ENCODE results near the gene DYDC1.

The DYDC1 gene

GRCh38 chr10:80351220-80351619 lies 5.3 kb downstream of the DYDC1 start:
- Histone ChIP-seq H3K9me3 (ENCODE audit: control insufficient read depth in 2 of 2, low read length in 2 of 2) (no peaks in the 10 kb centered on the region), H3K9ac (ENCODE audit: low read depth in 1 of 2, low read length in 2 of 2) (no peak overlapping the region), H3K4me1 (ENCODE audit: control insufficient read depth in 2 of 2, insufficient read depth in 2 of 2, low read length in 2 of 2) (no peaks in the 10 kb centered on the region), H3K27me3 (ENCODE audit: control insufficient read depth in 2 of 2, insufficient read depth in 2 of 2, low read length in 2 of 2) (peaks cover 3 to 4% of the 10 kb centered on the region in 2 donors), H3K4me3 (ENCODE audit: low read length in 2 of 2) (no peak overlapping the region), H3K36me3 (ENCODE audit: control insufficient read depth in 2 of 2, insufficient read depth in 2 of 2, low read length in 2 of 2) (no peaks in the 10 kb centered on the region), H3K27ac (ENCODE audit: low read depth in 2 of 2, low read length in 2 of 2) (no peak overlapping the region)

GRCh38 chr10:80350251-80350650 lies 6.3 kb downstream of the DYDC1 start:
- Histone ChIP-seq H3K27me3 (ENCODE audit: control insufficient read depth in 2 of 2, insufficient read depth in 2 of 2, low read length in 2 of 2) (peaks cover 0 to 3% of the 10 kb centered on the region in 2 donors), H3K36me3 (ENCODE audit: control insufficient read depth in 2 of 2, insufficient read depth in 2 of 2, low read length in 2 of 2) (no peaks in the 10 kb centered on the region), H3K9me3 (ENCODE audit: control insufficient read depth in 2 of 2, low read length in 2 of 2) (no peaks in the 10 kb centered on the region), H3K4me3 (ENCODE audit: low read length in 2 of 2) (no peak overlapping the region), H3K9ac (ENCODE audit: low read depth in 1 of 2, low read length in 2 of 2) (no peak overlapping the region), H3K4me1 (ENCODE audit: control insufficient read depth in 2 of 2, insufficient read depth in 2 of 2, low read length in 2 of 2) (no peaks in the 10 kb centered on the region), H3K27ac (ENCODE audit: low read depth in 2 of 2, low read length in 2 of 2) (no peak overlapping the region)

- no peak overlapping the region for H3K9ac ChIP-seq (ENCODE audit: low read depth in 1 of 2, low read length in 2 of 2)
- H3K36me3 ChIP-seq (ENCODE audit: control insufficient read depth in 2 of 2, insufficient read depth in 2 of 2, low read length in 2 of 2) = no peaks in the 10 kb centered on the region
Observed at GRCh38 chr10:80344912-80345311, 11.6 kb downstream of the DYDC1 start.

GRCh38 chr10:80344276-80344675 lies 12.3 kb downstream of the DYDC1 start:
- Histone ChIP-seq H3K9ac (ENCODE audit: low read depth in 1 of 2, low read length in 2 of 2) (no peak overlapping the region), H3K27ac (ENCODE audit: low read depth in 2 of 2, low read length in 2 of 2) (no peak overlapping the region), H3K27me3 (ENCODE audit: control insufficient read depth in 2 of 2, insufficient read depth in 2 of 2, low read length in 2 of 2) (peaks cover 0 to 1% of the 10 kb centered on the region in 2 donors), H3K4me1 (ENCODE audit: control insufficient read depth in 2 of 2, insufficient read depth in 2 of 2, low read length in 2 of 2) (no peaks in the 10 kb centered on the region), H3K4me3 (ENCODE audit: low read length in 2 of 2) (no peak overlapping the region), H3K36me3 (ENCODE audit: control insufficient read depth in 2 of 2, insufficient read depth in 2 of 2, low read length in 2 of 2) (no peaks in the 10 kb centered on the region), H3K9me3 (ENCODE audit: control insufficient read depth in 2 of 2, low read length in 2 of 2) (no peaks in the 10 kb centered on the region)

More at GRCh38 chr10:80344912-80345311, 11.6 kb downstream of the DYDC1 start:
- H3K9me3 ChIP-seq (ENCODE audit: control insufficient read depth in 2 of 2, low read length in 2 of 2) = no peaks in the 10 kb centered on the region
- H3K27me3 ChIP-seq (ENCODE audit: control insufficient read depth in 2 of 2, insufficient read depth in 2 of 2, low read length in 2 of 2) = peaks cover 0 to 1% of the 10 kb centered on the region in 2 donors
- H3K4me3 ChIP-seq (ENCODE audit: low read length in 2 of 2) = no peak overlapping the region
- H3K27ac ChIP-seq (ENCODE audit: low read depth in 2 of 2, low read length in 2 of 2) = no peak overlapping the region
- no peaks in the 10 kb centered on the region for H3K4me1 ChIP-seq (ENCODE audit: control insufficient read depth in 2 of 2, insufficient read depth in 2 of 2, low read length in 2 of 2)

GRCh38 chr10:80333983-80334382 lies 22.6 kb downstream of the DYDC1 start:
- peaks cover 0 to 2% of the 10 kb centered on the region in 2 donors for H3K27me3 ChIP-seq (ENCODE audit: control insufficient read depth in 2 of 2, insufficient read depth in 2 of 2, low read length in 2 of 2)
- no peak overlapping the region for H3K27ac ChIP-seq (ENCODE audit: low read depth in 2 of 2, low read length in 2 of 2)
- no peaks in the 10 kb centered on the region for H3K9me3 ChIP-seq (ENCODE audit: control insufficient read depth in 2 of 2, low read length in 2 of 2)
- no peak overlapping the region for H3K4me3 ChIP-seq (ENCODE audit: low read length in 2 of 2)
- no peak overlapping the region for H3K9ac ChIP-seq (ENCODE audit: low read depth in 1 of 2, low read length in 2 of 2)
- H3K36me3 ChIP-seq (ENCODE audit: control insufficient read depth in 2 of 2, insufficient read depth in 2 of 2, low read length in 2 of 2) = no peaks in the 10 kb centered on the region
- H3K4me1 ChIP-seq (ENCODE audit: control insufficient read depth in 2 of 2, insufficient read depth in 2 of 2, low read length in 2 of 2) = no peaks in the 10 kb centered on the region

GRCh38 chr10:80324891-80325364 lies 31.6 kb downstream of the DYDC1 start:
- Histone ChIP-seq H3K4me1 (ENCODE audit: control insufficient read depth in 2 of 2, insufficient read depth in 2 of 2, low read length in 2 of 2) (no peaks in the 10 kb centered on the region), H3K9ac (ENCODE audit: low read depth in 1 of 2, low read length in 2 of 2) (no peak overlapping the region), H3K27ac (ENCODE audit: low read depth in 2 of 2, low read length in 2 of 2) (no peak overlapping the region), H3K4me3 (ENCODE audit: low read length in 2 of 2) (no peak overlapping the region), H3K36me3 (ENCODE audit: control insufficient read depth in 2 of 2, insufficient read depth in 2 of 2, low read length in 2 of 2) (no peaks in the 10 kb centered on the region), H3K9me3 (ENCODE audit: control insufficient read depth in 2 of 2, low read length in 2 of 2) (no peaks in the 10 kb centered on the region), H3K27me3 (ENCODE audit: control insufficient read depth in 2 of 2, insufficient read depth in 2 of 2, low read length in 2 of 2) (peaks cover 0 to 3% of the 10 kb centered on the region in 2 donors)

GRCh38 chr10:80324086-80324485 lies 32.5 kb downstream of the DYDC1 start:
- no peaks in the 10 kb centered on the region for H3K9me3 ChIP-seq (ENCODE audit: control insufficient read depth in 2 of 2, low read length in 2 of 2)
- no peak overlapping the region for H3K9ac ChIP-seq (ENCODE audit: low read depth in 1 of 2, low read length in 2 of 2)
- H3K36me3 ChIP-seq (ENCODE audit: control insufficient read depth in 2 of 2, insufficient read depth in 2 of 2, low read length in 2 of 2) = no peaks in the 10 kb centered on the region
- H3K4me1 ChIP-seq (ENCODE audit: control insufficient read depth in 2 of 2, insufficient read depth in 2 of 2, low read length in 2 of 2) = no peaks in the 10 kb centered on the region
- H3K4me3 ChIP-seq (ENCODE audit: low read length in 2 of 2) = no peak overlapping the region
- H3K27me3 ChIP-seq (ENCODE audit: control insufficient read depth in 2 of 2, insufficient read depth in 2 of 2, low read length in 2 of 2) = peaks cover 0 to 3% of the 10 kb centered on the region in 2 donors
- H3K27ac ChIP-seq (ENCODE audit: low read depth in 2 of 2, low read length in 2 of 2) = no peak overlapping the region

GRCh38 chr10:80323311-80323710 lies 33.2 kb downstream of the DYDC1 start:
- H3K36me3 ChIP-seq (ENCODE audit: control insufficient read depth in 2 of 2, insufficient read depth in 2 of 2, low read length in 2 of 2) = no peaks in the 10 kb centered on the region
- peaks cover 0 to 3% of the 10 kb centered on the region in 2 donors for H3K27me3 ChIP-seq (ENCODE audit: control insufficient read depth in 2 of 2, insufficient read depth in 2 of 2, low read length in 2 of 2)
- H3K4me1 ChIP-seq (ENCODE audit: control insufficient read depth in 2 of 2, insufficient read depth in 2 of 2, low read length in 2 of 2) = no peaks in the 10 kb centered on the region
- no peak overlapping the region for H3K27ac ChIP-seq (ENCODE audit: low read depth in 2 of 2, low read length in 2 of 2)
- H3K9ac ChIP-seq (ENCODE audit: low read depth in 1 of 2, low read length in 2 of 2) = no peak overlapping the region
- H3K4me3 ChIP-seq (ENCODE audit: low read length in 2 of 2) = no peak overlapping the region
- no peaks in the 10 kb centered on the region for H3K9me3 ChIP-seq (ENCODE audit: control insufficient read depth in 2 of 2, low read length in 2 of 2)

- H3K36me3 ChIP-seq (ENCODE audit: control insufficient read depth in 2 of 2, insufficient read depth in 2 of 2, low read length in 2 of 2) = no peaks in the 10 kb centered on the region
- no peak overlapping the region for H3K27ac ChIP-seq (ENCODE audit: low read depth in 2 of 2, low read length in 2 of 2)
- no peak overlapping the region for H3K9ac ChIP-seq (ENCODE audit: low read depth in 1 of 2, low read length in 2 of 2)
- H3K27me3 ChIP-seq (ENCODE audit: control insufficient read depth in 2 of 2, insufficient read depth in 2 of 2, low read length in 2 of 2) = peaks cover 0 to 3% of the 10 kb centered on the region in 2 donors
- H3K4me1 ChIP-seq (ENCODE audit: control insufficient read depth in 2 of 2, insufficient read depth in 2 of 2, low read length in 2 of 2) = no peaks in the 10 kb centered on the region
- no peaks in the 10 kb centered on the region for H3K9me3 ChIP-seq (ENCODE audit: control insufficient read depth in 2 of 2, low read length in 2 of 2)
- no peak overlapping the region for H3K4me3 ChIP-seq (ENCODE audit: low read length in 2 of 2)
Observed at GRCh38 chr10:80322711-80323110, 33.8 kb downstream of the DYDC1 start.

- Histone ChIP-seq H3K27me3 (ENCODE audit: control insufficient read depth in 2 of 2, insufficient read depth in 2 of 2, low read length in 2 of 2) (peaks cover 0 to 3% of the 10 kb centered on the region in 2 donors), H3K9ac (ENCODE audit: low read depth in 1 of 2, low read length in 2 of 2) (no peak overlapping the region), H3K36me3 (ENCODE audit: control insufficient read depth in 2 of 2, insufficient read depth in 2 of 2, low read length in 2 of 2) (no peaks in the 10 kb centered on the region), H3K9me3 (ENCODE audit: control insufficient read depth in 2 of 2, low read length in 2 of 2) (no peaks in the 10 kb centered on the region), H3K4me3 (ENCODE audit: low read length in 2 of 2) (no peak overlapping the region), H3K4me1 (ENCODE audit: control insufficient read depth in 2 of 2, insufficient read depth in 2 of 2, low read length in 2 of 2) (no peaks in the 10 kb centered on the region), H3K27ac (ENCODE audit: low read depth in 2 of 2, low read length in 2 of 2) (no peak overlapping the region)
Observed at GRCh38 chr10:80322158-80322557, 34.4 kb downstream of the DYDC1 start.

GRCh38 chr10:80321183-80321582 lies 35.4 kb downstream of the DYDC1 start:
- no peaks in the 10 kb centered on the region for H3K4me1 ChIP-seq (ENCODE audit: control insufficient read depth in 2 of 2, insufficient read depth in 2 of 2, low read length in 2 of 2)
- H3K9ac ChIP-seq (ENCODE audit: low read depth in 1 of 2, low read length in 2 of 2) = no peak overlapping the region
- H3K27me3 ChIP-seq (ENCODE audit: control insufficient read depth in 2 of 2, insufficient read depth in 2 of 2, low read length in 2 of 2) = peaks cover 0 to 3% of the 10 kb centered on the region in 2 donors
- no peaks in the 10 kb centered on the region for H3K36me3 ChIP-seq (ENCODE audit: control insufficient read depth in 2 of 2, insufficient read depth in 2 of 2, low read length in 2 of 2)
- no peaks in the 10 kb centered on the region for H3K9me3 ChIP-seq (ENCODE audit: control insufficient read depth in 2 of 2, low read length in 2 of 2)
- no peak overlapping the region for H3K4me3 ChIP-seq (ENCODE audit: low read length in 2 of 2)
- no peak overlapping the region for H3K27ac ChIP-seq (ENCODE audit: low read depth in 2 of 2, low read length in 2 of 2)
